K562 (cell line): ENCODE results near the gene MATR3. TPM values are rescaled to one million over a fixed set of nuclear protein-coding genes. Genes with fewer than 3 reads are reported as not detected.
A peak's percentile ranks its signal among the peaks of the same experiment; 100 is the strongest.

Experiments
- ATAC-seq: fragments of 200-7000 bp; cut with Tn5 transposase; 3 replicates; pipeline ENCODE4 v1.9.1; 2020; ENCODE audit warnings: moderate library complexity
- BruUV-seq: library from RNA; stranded (reverse); fragments of 400-500 nt; replicated peaks from 2 replicates; lab custom pipeline; 2021; lab: Mats Ljungman, UMichigan
- CTCF ChIA-PET: fragments of 300-600 bp; formaldehyde crosslinking; extraction: SDS; loops from one replicate; lab custom pipeline; 2021; ENCODE audit warnings: low intra/inter-chr PET ratio; lab: Yijun Ruan, JAX
- POLR2A ChIA-PET: fragments of 300-600, 350-650 bp; sonication (Branson Sonifier 250); formaldehyde crosslinking; extraction: SDS; loops from one replicate; lab custom pipeline; 2021; ENCODE audit warnings: antibody characterized with exemption, inconsistent platforms; lab: Yijun Ruan, JAX
- DNase-seq, 4 experiments: peaks; one replicate each; pipeline versions ENCODE4 v3.0.0 to v3.0.0-alpha.2; 2011 to 2018; ENCODE audit warnings: low spot score in 3 of 4, mixed read lengths in 3 of 4; ENCODE audit errors: extremely low read depth in 1 of 4
- FAIRE-seq: peaks from 2 replicates; lab custom pipeline; 2011; peaks lifted over from hg19 to GRCh38; lab: Jason Lieb, UNC
- H2AFZ ChIP-seq: 2 replicates; pipeline ENCODE4 v1.6.0; 2011; ENCODE audit warnings: low read depth, low read length, control low read depth, inconsistent platforms
- H3K27ac ChIP-seq: fragments of 200-600 bp; 3 replicates; pipeline ENCODE4 v1.8.0; 2011; ENCODE audit warnings: low read depth, mild to moderate bottlenecking, control low read depth, inconsistent platforms, low read length, moderate library complexity, mixed read lengths; ENCODE audit errors: extremely low read depth
- H3K27me3 ChIP-seq, 2 experiments: fragments of 300-600 bp in 1 of 2; 2 replicates in 1 of 2; 3 replicates in 1 of 2; pipeline versions ENCODE4 v1.6.0 to v1.8.0; 2011; ENCODE audit warnings: inconsistent platforms in 2 of 2, low read length in 2 of 2, mild to moderate bottlenecking in 1 of 2, mixed read lengths in 1 of 2, moderate library complexity in 1 of 2; ENCODE audit not compliant: control insufficient read depth in 2 of 2, insufficient read depth in 2 of 2
- H3K36me3 ChIP-seq: fragments of 300-600 bp; 3 replicates; pipeline ENCODE4 v1.8.0; 2011; ENCODE audit warnings: mild to moderate bottlenecking, low read length, inconsistent platforms; ENCODE audit not compliant: control insufficient read depth, insufficient read depth
- H3K4me1 ChIP-seq, 2 experiments: fragments of 200-600 bp in 1 of 2; replicated peaks in 1 of 2; 2 replicates in 1 of 2; 3 replicates in 1 of 2; pipeline versions ENCODE4 v1.5.1 to v1.8.0; 2011; ENCODE audit warnings: inconsistent platforms in 2 of 2, low read length in 2 of 2, mild to moderate bottlenecking in 1 of 2, mixed read lengths in 1 of 2, moderate library complexity in 1 of 2; ENCODE audit not compliant: control insufficient read depth in 2 of 2, insufficient read depth in 2 of 2
- H3K4me2 ChIP-seq: 2 replicates; pipeline ENCODE4 v1.6.1; 2011; ENCODE audit warnings: low read length, control low read depth, inconsistent platforms, mixed read lengths; ENCODE audit not compliant: insufficient read depth
- H3K4me3 ChIP-seq: fragments of 200-600 bp; sonication (generic), shearing (Covaris generic); 2 replicates; pipeline ENCODE4 v1.5.1; 2016; ENCODE audit warnings: control low read depth, inconsistent platforms
- H3K79me2 ChIP-seq: fragments of 200-600 bp; 3 replicates; pipeline ENCODE4 v1.8.0; 2011; ENCODE audit warnings: low read length, inconsistent platforms; ENCODE audit not compliant: control insufficient read depth, insufficient read depth
- H3K9ac ChIP-seq, 2 experiments: 2 replicates each; pipeline versions ENCODE4 v1.6.0 to v1.6.1; 2011; ENCODE audit warnings: low read depth in 2 of 2, low read length in 2 of 2, control low read depth in 1 of 2, inconsistent platforms in 1 of 2, mild to moderate bottlenecking in 1 of 2, mixed read lengths in 1 of 2; ENCODE audit not compliant: insufficient read depth in 1 of 2
- H3K9me1 ChIP-seq: one replicate; pipeline ENCODE4 v1.6.0; 2011; ENCODE audit warnings: inconsistent platforms, mild to moderate bottlenecking, low read length, moderate library complexity; ENCODE audit not compliant: control insufficient read depth, insufficient read depth
- H3K9me3 ChIP-seq: replicated peaks from 2 replicates; pipeline ENCODE4 v1.5.1; 2011; ENCODE audit warnings: low read depth, low read length, inconsistent platforms; ENCODE audit not compliant: control insufficient read depth, insufficient read depth
- H4K20me1 ChIP-seq: replicated peaks from 2 replicates; pipeline ENCODE4 v1.6.1; 2011; ENCODE audit warnings: low read length, inconsistent platforms, mixed read lengths; ENCODE audit not compliant: control insufficient read depth, insufficient read depth
- CEBPB ChIP-seq: fragments of 450-650 bp; IDR thresholded peaks from 2 replicates; pipeline ENCODE4 v1.6.1; 2016; ENCODE audit warnings: missing genetic modification characterization, missing compliant biosample characterization
- SMARCA4 ChIP-seq: fragments of 450-650 bp; IDR thresholded peaks from 2 replicates; pipeline ENCODE4 v1.6.1; 2016
- SP2 ChIP-seq: IDR thresholded peaks from 2 replicates; pipeline ENCODE4 v1.6.1; 2011; ENCODE audit warnings: mild to moderate bottlenecking, low read depth, low read length, moderate library complexity; ENCODE audit not compliant: poor library complexity, severe bottlenecking; ENCODE audit errors: extremely low read depth
- TRIM24 ChIP-seq, 2 experiments: fragments of 450-650 bp; IDR thresholded peaks; 2 replicates each; pipeline ENCODE4 v1.6.1; 2016
- ZFPM2 ChIP-seq: fragments of 250-450 bp; sonication (Bioruptor Pico); IDR thresholded peaks from 2 replicates; pipeline ENCODE4 v1.5.1; 2022; ENCODE audit warnings: mild to moderate bottlenecking
- ZNF384 ChIP-seq: IDR thresholded peaks from 2 replicates; pipeline ENCODE4 v1.6.1; 2012; ENCODE audit warnings: low read depth, low read length, improper control_type of control experiment
- ZNF57 ChIP-seq: fragments of 450-650 bp; formaldehyde crosslinking; IDR thresholded peaks from 2 replicates; pipeline ENCODE4 v1.4.0; 2020; ENCODE audit warnings: mild to moderate bottlenecking, moderate library complexity
- WGBS: fragments of 100-300 bp; shearing (Covaris generic); methylation state at CpG from one replicate; pipeline ENCODE4 v1.1.6; 2016; ENCODE audit warnings: low coverage, mixed read lengths; ENCODE audit not compliant: insufficient coverage; ENCODE audit errors: missing lambda C conversion rate; 5-methylcytosine and 5-hydroxymethylcytosine counted together
- in situ Hi-C: fragments of 300-500 bp; cut with MboI; formaldehyde crosslinking; loops from 4 replicates; pipeline ENCODE4 v1.15.0; 2018; ENCODE audit warnings: inconsistent platforms, mixed read lengths
- intact Hi-C: fragments of 100-400 bp; cut with micrococcal nuclease; formaldehyde crosslinking; loops from 2 replicates; pipeline ENCODE4 v1.14.2; 2022
- polyA plus RNA-seq, 8 experiments: library from polyadenylated mRNA; depleted of rRNA in 4 of 8; stranded (reverse) in 5 of 8; unstranded in 3 of 8; fragments of >200 nt; fragmentation: Nextera tagmentation in 2 of 8; fragmentation: Illumina TruSeq in 1 of 8; extraction: Ambion mirVana in 2 of 8; extraction: Trizol in 1 of 8; gene quantifications; 2 replicates each; pipeline versions ENCODE4 v1.2.1 to v1.2.3, GENCODE V29; 2011 to 2014; ENCODE audit warnings: inconsistent platforms in 1 of 8, missing spikeins in 1 of 8
- total RNA-seq, 7 experiments: library from RNA; depleted of rRNA in 6 of 7; stranded (reverse); fragments of >200 nt in 6 of 7; fragmentation: Illumina TruSeq in 2 of 7; extraction: Trizol in 2 of 7; gene quantifications; 2 replicates each; pipeline versions ENCODE4 v1.2.1 to v1.2.3, GENCODE V29; 2011 to 2021; ENCODE audit warnings: low replicate concordance in 1 of 7
- TF ChIP-seq, protein P1 (sequence below), 3 experiments: fragments of 200-800 bp in 1 of 3; fragments of 250-450 bp in 1 of 3; fragments of 450-650 bp in 1 of 3; sonication (Bioruptor Pico) in 1 of 3; sonication (Bioruptor generic) in 1 of 3; formaldehyde crosslinking in 1 of 3; IDR thresholded peaks; 2 replicates each; pipeline versions ENCODE4 v1.6.1 to v1.8.0; 2016 to 2022; ENCODE audit warnings: mild to moderate bottlenecking in 2 of 3, missing genetic modification characterization in 2 of 3, missing compliant biosample characterization in 1 of 3, moderate library complexity in 1 of 3
- TF ChIP-seq, protein P2 (sequence below): sonication (generic); formaldehyde crosslinking; IDR thresholded peaks from 2 replicates; pipeline ENCODE4 v1.8.1; 2023; ENCODE audit warnings: mild to moderate bottlenecking, missing genetic modification reagents

The MATR3 gene
- total and polyA plus RNA-seq, 9 of the 15 experiments (the other 6 are each of a cell fraction or from before 2014, with no cell fraction given), result 150 to 425 (median 263) TPM

DNA sequence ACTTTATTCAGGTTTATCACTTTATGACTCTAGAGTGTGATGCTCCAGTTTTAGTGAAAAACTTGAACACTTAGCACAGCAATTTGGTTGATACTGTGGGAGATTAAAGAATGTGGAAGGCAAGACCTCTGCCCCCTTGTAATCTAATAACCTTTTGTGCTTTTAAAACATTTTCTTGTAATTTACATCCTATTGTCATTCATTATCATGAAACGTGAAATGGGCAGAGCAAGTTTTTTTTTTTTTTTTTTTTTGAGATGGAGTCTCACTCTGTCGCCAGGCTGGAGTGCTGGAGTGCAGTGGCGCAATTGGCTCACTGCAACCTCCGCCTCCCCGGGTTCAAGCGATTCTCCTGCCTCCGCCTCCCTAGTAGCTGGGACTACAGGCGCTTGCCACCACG is 49.9 kb downstream of the MATR3 start:
- H3K9ac ChIP-seq, result peak overlapping the region; percentile 11 to 99; a peak in 2 of 4 replicates
- H3K4me3 ChIP-seq, result peak overlapping the region; percentile 86
- 18% methylated on average over 8 of the region's 9 CpGs for WGBS
- no peaks in the 10 kb centered on the region for H3K9me1 ChIP-seq
- POLR2A ChIA-PET, result interaction anchor here (0.6 to 1.5 kb wide), 3 partner anchors 10 to 577 kb away, joined by 3 to 4 read pairs (median 4); no protein-coding TSS in a partner anchor
- no peaks in the 10 kb centered on the region for H3K9me3 ChIP-seq
- peak overlapping the region; percentile 91 for H3K4me2 ChIP-seq
- TF ChIP-seq, protein P1, sequence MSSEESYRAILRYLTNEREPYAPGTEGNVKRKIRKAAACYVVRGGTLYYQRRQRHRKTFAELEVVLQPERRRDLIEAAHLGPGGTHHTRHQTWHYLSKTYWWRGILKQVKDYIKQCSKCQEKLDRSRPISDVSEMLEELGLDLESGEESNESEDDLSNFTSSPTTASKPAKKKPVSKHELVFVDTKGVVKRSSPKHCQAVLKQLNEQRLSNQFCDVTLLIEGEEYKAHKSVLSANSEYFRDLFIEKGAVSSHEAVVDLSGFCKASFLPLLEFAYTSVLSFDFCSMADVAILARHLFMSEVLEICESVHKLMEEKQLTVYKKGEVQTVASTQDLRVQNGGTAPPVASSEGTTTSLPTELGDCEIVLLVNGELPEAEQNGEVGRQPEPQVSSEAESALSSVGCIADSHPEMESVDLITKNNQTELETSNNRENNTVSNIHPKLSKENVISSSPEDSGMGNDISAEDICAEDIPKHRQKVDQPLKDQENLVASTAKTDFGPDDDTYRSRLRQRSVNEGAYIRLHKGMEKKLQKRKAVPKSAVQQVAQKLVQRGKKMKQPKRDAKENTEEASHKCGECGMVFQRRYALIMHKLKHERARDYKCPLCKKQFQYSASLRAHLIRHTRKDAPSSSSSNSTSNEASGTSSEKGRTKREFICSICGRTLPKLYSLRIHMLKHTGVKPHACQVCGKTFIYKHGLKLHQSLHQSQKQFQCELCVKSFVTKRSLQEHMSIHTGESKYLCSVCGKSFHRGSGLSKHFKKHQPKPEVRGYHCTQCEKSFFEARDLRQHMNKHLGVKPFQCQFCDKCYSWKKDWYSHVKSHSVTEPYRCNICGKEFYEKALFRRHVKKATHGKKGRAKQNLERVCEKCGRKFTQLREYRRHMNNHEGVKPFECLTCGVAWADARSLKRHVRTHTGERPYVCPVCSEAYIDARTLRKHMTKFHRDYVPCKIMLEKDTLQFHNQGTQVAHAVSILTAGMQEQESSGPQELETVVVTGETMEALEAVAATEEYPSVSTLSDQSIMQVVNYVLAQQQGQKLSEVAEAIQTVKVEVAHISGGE (CRISPR knock-in tag; IDR thresholded peaks at IDR 0.05), result 0 out of 6 replicates have a peak, but pooled peaks of 1 of the 3 experiments have one; percentile 11
- TF ChIP-seq ZNF57 (CRISPR knock-in tag) (no peak), SP2 (no peak), SMARCA4 (0 out of 2 replicates have a peak, but pooled peaks have one; percentile 13), TRIM24 (IDR thresholded peaks at IDR 0.05) (0 out of 4 replicates have a peak, but pooled peaks of 1 of the 2 experiments have one; percentile 11), CEBPB (tag) (peak; percentile 26; the same call in 1 of the 2 replicates), ZFPM2 (CRISPR knock-in tag) (no peak), ZNF384 (peak; percentile 38; the same call in 1 of the 2 replicates)
- TF ChIP-seq, protein P2, sequence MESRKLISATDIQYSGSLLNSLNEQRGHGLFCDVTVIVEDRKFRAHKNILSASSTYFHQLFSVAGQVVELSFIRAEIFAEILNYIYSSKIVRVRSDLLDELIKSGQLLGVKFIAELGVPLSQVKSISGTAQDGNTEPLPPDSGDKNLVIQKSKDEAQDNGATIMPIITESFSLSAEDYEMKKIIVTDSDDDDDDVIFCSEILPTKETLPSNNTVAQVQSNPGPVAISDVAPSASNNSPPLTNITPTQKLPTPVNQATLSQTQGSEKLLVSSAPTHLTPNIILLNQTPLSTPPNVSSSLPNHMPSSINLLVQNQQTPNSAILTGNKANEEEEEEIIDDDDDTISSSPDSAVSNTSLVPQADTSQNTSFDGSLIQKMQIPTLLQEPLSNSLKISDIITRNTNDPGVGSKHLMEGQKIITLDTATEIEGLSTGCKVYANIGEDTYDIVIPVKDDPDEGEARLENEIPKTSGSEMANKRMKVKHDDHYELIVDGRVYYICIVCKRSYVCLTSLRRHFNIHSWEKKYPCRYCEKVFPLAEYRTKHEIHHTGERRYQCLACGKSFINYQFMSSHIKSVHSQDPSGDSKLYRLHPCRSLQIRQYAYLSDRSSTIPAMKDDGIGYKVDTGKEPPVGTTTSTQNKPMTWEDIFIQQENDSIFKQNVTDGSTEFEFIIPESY, result 0 out of 2 replicates have a peak, but pooled peaks have one; percentile 32
- in situ Hi-C loops, result no loop called here
- no peak overlapping the region for H2AFZ ChIP-seq
- peaks cover 18% of the 10 kb centered on the region for H3K36me3 ChIP-seq
- DNase-seq (peak in 1 of 4 experiments; percentile 28), ATAC-seq (no peak), FAIRE-seq (no peak)
- peaks cover 15% of the 10 kb centered on the region in 2 experiments; a peak in 4 of 5 replicates for H3K4me1 ChIP-seq
- H4K20me1 ChIP-seq, result peaks cover 26% of the 10 kb centered on the region
- peaks cover 68% of the 10 kb centered on the region for H3K79me2 ChIP-seq
- H3K27ac ChIP-seq, result peak overlapping the region; percentile 100; the same call in 2 of the 3 replicates
- BruUV-seq, result no TSS peak
- H3K27me3 ChIP-seq, result no peaks in the 10 kb centered on the region
- CTCF ChIA-PET, result no interaction called here
- intact Hi-C loops, result loop anchor here (5.0 kb wide), 3 partner anchors 59 to 766 kb away; partner anchors contain the start of genes HSPA9 and SPATA24
